K562 (cell line): Measurements from ENCODE around the gene NEK1. TPM values are rescaled to one million over a fixed set of nuclear protein-coding genes. Genes with fewer than 3 reads are reported as not detected.

ENCODE experiments used
- CBFA2T3 ChIP-seq: fragments of 450-650 bp; IDR thresholded peaks from 2 replicates; pipeline ENCODE4 v1.6.1; 2017
- EHMT2 ChIP-seq: fragments of 450-650 bp; IDR thresholded peaks from 2 replicates; pipeline ENCODE4 v1.6.1; 2018; ENCODE audit warnings: antibody characterized with exemption
- GTF2E2 ChIP-seq: fragments of 200-800 bp; sonication (Bioruptor generic); IDR thresholded peaks from 2 replicates; pipeline ENCODE4 v1.6.1; 2016; ENCODE audit warnings: missing genetic modification characterization, missing compliant biosample characterization
- HDAC3 ChIP-seq: fragments of 450-650 bp; IDR thresholded peaks from 2 replicates; pipeline ENCODE4 v1.6.1; 2018; ENCODE audit warnings: borderline replicate concordance, mild to moderate bottlenecking, moderate library complexity; ENCODE audit not compliant: partially characterized antibody
- HIVEP1 ChIP-seq: fragments of 250-450 bp; sonication (Bioruptor Pico); IDR thresholded peaks from 2 replicates; pipeline ENCODE4 v1.4.0; 2020; ENCODE audit warnings: mild to moderate bottlenecking
- HNRNPL ChIP-seq: fragments of 200-400 bp; formaldehyde crosslinking; IDR thresholded peaks from 2 replicates; pipeline ENCODE4 v1.6.1; 2017; ENCODE audit warnings: low read depth, mild to moderate bottlenecking, low read length
- MEF2A ChIP-seq: IDR thresholded peaks from 2 replicates; pipeline ENCODE4 v1.6.1; 2011; ENCODE audit warnings: low read depth, mild to moderate bottlenecking, low read length, moderate library complexity; ENCODE audit not compliant: control insufficient read depth
- MTA1 ChIP-seq: fragments of 450-650 bp; IDR thresholded peaks from 2 replicates; pipeline ENCODE4 v1.6.1; 2017; ENCODE audit warnings: borderline replicate concordance
- NR2C2 ChIP-seq, 2 experiments: fragments of 200-800 bp in 1 of 2; sonication (Bioruptor generic) in 1 of 2; sonication (generic) in 1 of 2; formaldehyde crosslinking in 1 of 2; IDR thresholded peaks; 2 replicates each; pipeline versions ENCODE4 v1.6.1 to v1.8.0; 2016 to 2022; ENCODE audit warnings: mild to moderate bottlenecking in 1 of 2, missing compliant biosample characterization in 1 of 2, missing genetic modification characterization in 1 of 2, missing genetic modification reagents in 1 of 2
- POLR2B ChIP-seq: fragments of 450-650 bp; IDR thresholded peaks from 2 replicates; pipeline ENCODE4 v1.6.1; 2018; ENCODE audit warnings: low read depth; ENCODE audit not compliant: partially characterized antibody
- RB1 ChIP-seq: fragments of 450-650 bp; IDR thresholded peaks from 2 replicates; pipeline ENCODE4 v1.6.1; 2017; ENCODE audit warnings: low read depth, mild to moderate bottlenecking
- RHOXF2B ChIP-seq: fragments of 250-450 bp; sonication (Bioruptor Pico); conservative IDR thresholded peaks from 2 replicates; pipeline ENCODE4 v1.5.1; 2021
- SIN3B ChIP-seq: fragments of 450-650 bp; IDR thresholded peaks from 2 replicates; pipeline ENCODE4 v1.6.1; 2017; ENCODE audit warnings: low read depth, mild to moderate bottlenecking, moderate library complexity
- SMAD1 ChIP-seq: fragments of 150-350 bp; IDR thresholded peaks from 2 replicates; pipeline ENCODE4 v1.6.1; 2014; ENCODE audit warnings: low read length, low read depth; ENCODE audit not compliant: partially characterized antibody
- TRIM28 ChIP-seq: fragments of 450-650 bp; IDR thresholded peaks from 2 replicates; pipeline ENCODE4 v1.6.1; 2017
- ZFP30 ChIP-seq: fragments of 250-450 bp; sonication (Bioruptor Pico); IDR thresholded peaks from 2 replicates; pipeline ENCODE4 v1.8.0; 2022; ENCODE audit warnings: moderate library complexity, mild to moderate bottlenecking, inconsistent platforms, borderline replicate concordance
- polyA plus RNA-seq, 8 experiments: library from polyadenylated mRNA; depleted of rRNA in 4 of 8; stranded (reverse) in 5 of 8; unstranded in 3 of 8; fragments of >200 nt; fragmentation: Nextera tagmentation in 2 of 8; fragmentation: Illumina TruSeq in 1 of 8; extraction: Ambion mirVana in 2 of 8; extraction: Trizol in 1 of 8; gene quantifications; 2 replicates each; pipeline versions ENCODE4 v1.2.1 to v1.2.3, GENCODE V29; 2011 to 2014; ENCODE audit warnings: inconsistent platforms in 1 of 8, missing spikeins in 1 of 8
- total RNA-seq, 7 experiments: library from RNA; depleted of rRNA in 6 of 7; stranded (reverse); fragments of >200 nt in 6 of 7; fragmentation: Illumina TruSeq in 2 of 7; extraction: Trizol in 2 of 7; gene quantifications; 2 replicates each; pipeline versions ENCODE4 v1.2.1 to v1.2.3, GENCODE V29; 2011 to 2021; ENCODE audit warnings: low replicate concordance in 1 of 7
- TF ChIP-seq, protein P1 (sequence below), 2 experiments: fragments of 450-650 bp in 1 of 2; sonication (generic) in 1 of 2; formaldehyde crosslinking in 1 of 2; IDR thresholded peaks; 2 replicates each; pipeline versions ENCODE4 v1.7.1 to v1.9.0; 2016 to 2022; ENCODE audit warnings: inconsistent platforms in 1 of 2, mild to moderate bottlenecking in 1 of 2, missing genetic modification reagents in 1 of 2
- TF ChIP-seq, protein P2 (sequence below): conservative IDR thresholded peaks from 2 replicates; pipeline ENCODE4 v1.6.1; 2011; ENCODE audit warnings: low read depth, mild to moderate bottlenecking, low read length; ENCODE audit not compliant: control insufficient read depth

NEK1 gene
- total and polyA plus RNA-seq, 9 of the 15 experiments (the other 6 are each of a cell fraction or from before 2014, with no cell fraction given) = 6.2 to 15.7 (median 10.3) TPM

DNA sequence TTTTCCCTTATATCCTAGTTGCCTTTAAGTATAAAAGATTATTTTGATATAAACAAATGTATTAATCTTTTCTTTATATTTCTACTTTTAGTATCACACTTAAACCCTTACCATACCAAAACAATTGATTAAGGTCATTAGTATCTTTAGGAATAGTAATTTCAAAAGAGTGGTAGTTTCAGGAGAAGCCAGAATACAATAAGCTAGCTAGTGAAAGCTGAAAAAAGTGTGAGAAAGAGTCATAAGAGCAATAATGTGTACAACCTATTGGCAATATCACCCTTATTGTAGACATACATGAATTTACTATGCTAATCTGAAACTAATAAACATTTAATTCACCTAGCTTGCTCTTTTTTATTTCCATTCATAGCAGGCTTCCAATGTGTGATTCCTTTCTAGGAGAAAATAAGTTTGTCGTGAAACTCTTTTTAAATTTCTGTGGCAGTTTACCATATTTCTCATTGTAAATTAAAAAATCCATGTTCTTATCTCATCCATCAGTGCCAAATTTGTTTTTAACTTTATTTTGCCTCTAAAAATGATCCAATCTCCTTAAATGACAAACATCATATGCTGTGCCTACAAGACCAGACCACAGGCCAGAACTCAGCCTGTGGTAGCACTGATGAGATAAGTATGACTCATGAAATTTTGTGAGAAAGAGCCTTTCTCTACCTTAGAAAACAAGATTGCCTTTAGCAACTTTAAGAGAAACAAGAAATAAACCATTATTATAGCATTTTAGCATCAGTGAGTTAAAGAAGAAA is 8.1 kb downstream of the NEK1 start (continued):
- no peak for TF ChIP-seq GTF2E2 (tag)
- TF ChIP-seq RHOXF2B (CRISPR knock-in tag) = no peak
- TF ChIP-seq SIN3B = no peak
- peak; percentile 66 for TF ChIP-seq CBFA2T3
- no peak for TF ChIP-seq EHMT2
- no peak for TF ChIP-seq ZFP30 (CRISPR knock-in tag)
- 0 out of 2 replicates have a peak, but pooled peaks have one; percentile 20 for TF ChIP-seq TRIM28
- no peak for TF ChIP-seq HNRNPL
- 0 out of 2 replicates have a peak, but pooled peaks have one; percentile 47 for TF ChIP-seq MTA1
- no peak for TF ChIP-seq HDAC3
- no peak for TF ChIP-seq HIVEP1 (CRISPR knock-in tag)
- TF ChIP-seq, protein P1, sequence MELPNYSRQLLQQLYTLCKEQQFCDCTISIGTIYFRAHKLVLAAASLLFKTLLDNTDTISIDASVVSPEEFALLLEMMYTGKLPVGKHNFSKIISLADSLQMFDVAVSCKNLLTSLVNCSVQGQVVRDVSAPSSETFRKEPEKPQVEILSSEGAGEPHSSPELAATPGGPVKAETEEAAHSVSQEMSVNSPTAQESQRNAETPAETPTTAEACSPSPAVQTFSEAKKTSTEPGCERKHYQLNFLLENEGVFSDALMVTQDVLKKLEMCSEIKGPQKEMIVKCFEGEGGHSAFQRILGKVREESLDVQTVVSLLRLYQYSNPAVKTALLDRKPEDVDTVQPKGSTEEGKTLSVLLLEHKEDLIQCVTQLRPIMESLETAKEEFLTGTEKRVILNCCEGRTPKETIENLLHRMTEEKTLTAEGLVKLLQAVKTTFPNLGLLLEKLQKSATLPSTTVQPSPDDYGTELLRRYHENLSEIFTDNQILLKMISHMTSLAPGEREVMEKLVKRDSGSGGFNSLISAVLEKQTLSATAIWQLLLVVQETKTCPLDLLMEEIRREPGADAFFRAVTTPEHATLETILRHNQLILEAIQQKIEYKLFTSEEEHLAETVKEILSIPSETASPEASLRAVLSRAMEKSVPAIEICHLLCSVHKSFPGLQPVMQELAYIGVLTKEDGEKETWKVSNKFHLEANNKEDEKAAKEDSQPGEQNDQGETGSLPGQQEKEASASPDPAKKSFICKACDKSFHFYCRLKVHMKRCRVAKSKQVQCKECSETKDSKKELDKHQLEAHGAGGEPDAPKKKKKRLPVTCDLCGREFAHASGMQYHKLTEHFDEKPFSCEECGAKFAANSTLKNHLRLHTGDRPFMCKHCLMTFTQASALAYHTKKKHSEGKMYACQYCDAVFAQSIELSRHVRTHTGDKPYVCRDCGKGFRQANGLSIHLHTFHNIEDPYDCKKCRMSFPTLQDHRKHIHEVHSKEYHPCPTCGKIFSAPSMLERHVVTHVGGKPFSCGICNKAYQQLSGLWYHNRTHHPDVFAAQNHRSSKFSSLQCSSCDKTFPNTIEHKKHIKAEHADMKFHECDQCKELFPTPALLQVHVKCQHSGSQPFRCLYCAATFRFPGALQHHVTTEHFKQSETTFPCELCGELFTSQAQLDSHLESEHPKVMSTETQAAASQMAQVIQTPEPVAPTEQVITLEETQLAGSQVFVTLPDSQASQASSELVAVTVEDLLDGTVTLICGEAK (IDR thresholded peaks at IDR 0.05) = peak; percentile 84
- TF ChIP-seq, protein P1 (CRISPR knock-in tag; IDR thresholded peaks at IDR 0.05) = no peak
- no peak for TF ChIP-seq SMAD1
- TF ChIP-seq NR2C2 (CRISPR knock-in tag; IDR thresholded peaks at IDR 0.05) = no peak
- TF ChIP-seq NR2C2 (tag; IDR thresholded peaks at IDR 0.05) = no peak
- no peak for TF ChIP-seq MEF2A
- TF ChIP-seq, protein P2, sequence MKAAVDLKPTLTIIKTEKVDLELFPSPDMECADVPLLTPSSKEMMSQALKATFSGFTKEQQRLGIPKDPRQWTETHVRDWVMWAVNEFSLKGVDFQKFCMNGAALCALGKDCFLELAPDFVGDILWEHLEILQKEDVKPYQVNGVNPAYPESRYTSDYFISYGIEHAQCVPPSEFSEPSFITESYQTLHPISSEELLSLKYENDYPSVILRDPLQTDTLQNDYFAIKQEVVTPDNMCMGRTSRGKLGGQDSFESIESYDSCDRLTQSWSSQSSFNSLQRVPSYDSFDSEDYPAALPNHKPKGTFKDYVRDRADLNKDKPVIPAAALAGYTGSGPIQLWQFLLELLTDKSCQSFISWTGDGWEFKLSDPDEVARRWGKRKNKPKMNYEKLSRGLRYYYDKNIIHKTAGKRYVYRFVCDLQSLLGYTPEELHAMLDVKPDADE = no peak
- no peak for TF ChIP-seq RB1
- no peak for TF ChIP-seq POLR2B
